Stimulated activated CD4-positive, alpha-beta T cell treated with anti-CD3 and anti-CD28 coated beads, Interleukin-1b, Interleukin-23, amount 100 ng/mL, for 4 hours (primary cell): ENCODE measurements around the gene VRK1.

Experiments
- DNase-seq, 2 donors: peaks; one replicate each; pipeline ENCODE4 v3.0.0-alpha.2; 2020; ENCODE audit warnings: low read depth in 2 of 2

The VRK1 gene

DNA sequence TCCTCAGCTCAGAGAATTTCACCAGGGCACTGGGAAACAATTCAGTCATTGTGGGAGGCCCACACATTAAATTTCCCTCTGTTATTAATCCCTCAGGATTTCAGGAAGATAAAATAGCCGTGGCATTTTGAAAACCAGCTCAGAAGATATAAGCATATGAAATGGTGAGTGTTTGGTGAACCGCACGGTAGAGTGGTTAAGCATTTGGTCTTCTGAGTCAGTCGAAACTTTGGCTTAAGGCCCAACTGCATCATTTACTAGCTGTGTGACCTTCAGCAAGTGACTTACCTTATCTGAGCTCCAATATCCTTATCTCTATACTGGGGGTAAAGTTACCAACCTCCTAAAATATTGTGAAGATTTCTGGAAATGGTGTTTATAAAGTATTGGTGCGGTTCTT lies 5.2 kb upstream of the VRK1 start:
- DNase-seq = no peak

DNA sequence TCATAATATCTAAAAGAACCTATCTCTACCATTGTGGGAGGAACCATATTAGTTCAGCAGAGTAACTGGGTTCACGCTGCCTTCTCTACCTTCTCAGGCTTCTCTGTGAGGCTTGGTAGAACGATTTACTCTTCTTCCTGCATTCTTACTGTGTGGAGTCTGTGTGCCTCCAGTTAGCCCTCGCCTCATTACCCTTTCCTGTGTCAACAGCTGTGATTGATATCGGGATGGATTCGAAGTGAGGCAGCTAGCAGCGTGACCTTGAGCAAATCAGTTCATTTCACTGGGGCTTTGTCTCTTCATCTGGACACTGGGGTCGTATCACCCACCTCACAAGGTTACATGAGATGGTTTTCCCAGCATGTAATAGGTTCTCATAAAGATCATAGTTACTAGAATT lies 4.6 kb upstream of the VRK1 start:
- no peak for DNase-seq

GRCh38 chr14:96793547-96793946 lies 3.6 kb upstream of the VRK1 start:
- no peak for DNase-seq

DNA sequence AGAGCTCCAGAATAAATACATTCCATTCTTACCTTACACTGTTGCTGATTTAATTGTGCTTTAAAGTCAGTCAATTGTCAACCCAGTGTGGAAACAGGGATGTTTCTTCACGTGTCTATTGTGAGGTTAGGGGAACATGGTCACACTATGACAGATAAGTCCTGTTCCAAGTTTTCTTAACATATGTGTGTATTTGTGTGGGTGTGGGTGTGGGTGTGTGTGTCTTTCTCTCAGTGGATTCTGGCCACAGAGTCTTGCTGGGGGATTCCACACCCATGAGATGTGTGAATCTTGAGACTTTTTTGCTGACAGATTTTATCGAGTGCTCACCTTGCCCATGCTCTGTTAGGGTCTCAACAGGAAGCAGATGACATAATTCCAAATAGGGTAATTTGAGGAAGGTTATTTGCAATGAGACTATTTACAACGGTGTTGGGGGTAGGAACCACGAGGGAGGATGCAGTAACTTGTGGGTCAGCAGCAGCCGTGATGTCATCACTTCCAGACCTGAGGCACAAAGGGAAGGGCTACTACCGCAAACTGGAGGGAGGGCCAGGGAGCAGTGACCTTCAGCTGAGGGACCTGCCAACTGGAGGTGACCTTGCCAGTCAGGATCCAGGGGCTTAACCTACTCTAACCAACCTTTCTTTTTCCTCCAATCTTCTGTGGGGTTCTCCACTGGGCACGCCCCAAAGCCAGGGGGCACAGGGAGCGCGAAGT lies 1.9 kb upstream of the VRK1 start:
- no peak for DNase-seq

DNA sequence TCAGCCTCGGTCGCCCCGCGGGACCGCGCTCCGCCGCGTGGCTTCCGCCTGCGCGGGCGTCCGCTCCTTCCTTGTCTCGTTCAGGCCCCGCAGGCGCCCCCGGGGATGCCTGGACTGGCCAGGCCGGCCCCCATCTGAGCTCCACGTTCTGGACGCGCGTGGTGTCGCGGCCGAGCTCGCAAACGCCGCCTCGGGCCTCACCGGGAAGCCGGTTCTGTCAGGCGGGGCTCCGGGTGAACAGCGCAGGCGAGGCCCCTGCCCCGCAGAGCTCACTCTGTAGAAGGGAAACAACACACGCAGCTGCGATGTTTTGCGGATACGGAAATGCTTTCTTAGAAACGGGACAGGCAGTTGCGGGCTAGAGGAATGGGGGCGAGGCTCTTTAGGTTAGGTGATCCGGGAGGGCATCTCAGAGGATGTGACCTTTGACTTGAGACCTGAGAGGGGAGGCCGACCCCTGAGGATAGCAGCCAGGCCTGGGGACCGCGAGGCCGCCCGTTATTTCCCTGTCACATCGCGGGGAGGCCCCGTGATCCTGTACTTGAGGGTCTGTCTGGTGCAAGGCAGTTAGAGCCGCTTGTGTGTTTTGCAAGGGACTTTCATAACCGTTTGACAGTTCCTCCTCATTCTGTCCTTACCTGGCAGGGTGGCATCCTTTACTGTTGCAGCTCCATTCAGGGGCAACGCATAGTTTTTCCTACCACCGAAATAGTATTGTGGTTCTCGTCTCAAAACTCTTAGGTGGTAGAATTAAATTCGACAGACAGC lies 584 bp downstream of the VRK1 start:
- DNase-seq = peak in 1 of 2 donors; percentile 0

GRCh38 chr14:96798956-96799355 lies 1.8 kb downstream of the VRK1 start:
- no peak for DNase-seq

- DNase-seq = no peak
Observed at GRCh38 chr14:96799489-96800054, 2.4 kb downstream of the VRK1 start.

DNA sequence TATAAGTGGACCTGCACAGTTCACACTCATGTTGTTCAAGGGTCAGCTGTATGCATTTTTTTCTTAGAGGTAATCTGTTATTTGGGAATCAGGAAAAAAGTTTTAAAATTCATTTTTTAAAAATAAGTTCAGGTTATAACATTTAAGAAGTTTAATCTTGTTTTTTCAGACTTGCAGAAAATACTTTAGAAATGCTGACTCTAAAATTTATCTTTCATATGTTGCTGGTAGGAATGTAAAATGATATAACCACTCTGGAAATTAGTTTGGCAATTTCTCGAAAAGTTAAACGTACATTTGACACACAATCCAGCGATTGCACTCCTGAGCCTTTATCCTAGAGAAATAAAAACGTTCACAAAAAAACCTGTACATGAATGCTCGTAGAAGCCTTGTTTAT lies 4.7 kb downstream of the VRK1 start:
- DNase-seq = no peak

GRCh38 chr14:96802963-96803362 lies 5.8 kb downstream of the VRK1 start:
- no peak for DNase-seq

- DNase-seq = no peak
Observed at GRCh38 chr14:96803958-96804357, 6.8 kb downstream of the VRK1 start.

DNA sequence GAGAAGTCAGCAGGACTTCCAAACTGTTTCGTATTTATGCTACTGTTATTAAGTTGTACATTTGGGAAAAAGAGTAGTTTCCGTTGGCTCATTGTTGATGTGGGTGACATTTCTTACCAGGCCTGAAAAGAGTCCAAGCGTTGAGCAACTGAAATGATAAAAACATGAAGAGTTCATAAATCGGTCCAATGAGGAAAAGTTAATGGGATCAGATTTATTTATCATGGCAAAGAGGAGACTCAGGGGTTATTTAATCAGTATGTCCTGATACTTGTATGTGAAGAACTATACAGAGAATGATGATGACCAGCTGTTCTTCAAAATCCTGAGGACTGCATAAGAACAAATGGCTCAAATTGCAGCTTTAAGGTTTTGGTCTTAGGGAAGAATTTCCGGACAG lies 7.7 kb downstream of the VRK1 start:
- DNase-seq = no peak

GRCh38 chr14:96805956-96806355 lies 8.8 kb downstream of the VRK1 start:
- no peak for DNase-seq

GRCh38 chr14:96806836-96807235 lies 9.7 kb downstream of the VRK1 start:
- no peak for DNase-seq

DNA sequence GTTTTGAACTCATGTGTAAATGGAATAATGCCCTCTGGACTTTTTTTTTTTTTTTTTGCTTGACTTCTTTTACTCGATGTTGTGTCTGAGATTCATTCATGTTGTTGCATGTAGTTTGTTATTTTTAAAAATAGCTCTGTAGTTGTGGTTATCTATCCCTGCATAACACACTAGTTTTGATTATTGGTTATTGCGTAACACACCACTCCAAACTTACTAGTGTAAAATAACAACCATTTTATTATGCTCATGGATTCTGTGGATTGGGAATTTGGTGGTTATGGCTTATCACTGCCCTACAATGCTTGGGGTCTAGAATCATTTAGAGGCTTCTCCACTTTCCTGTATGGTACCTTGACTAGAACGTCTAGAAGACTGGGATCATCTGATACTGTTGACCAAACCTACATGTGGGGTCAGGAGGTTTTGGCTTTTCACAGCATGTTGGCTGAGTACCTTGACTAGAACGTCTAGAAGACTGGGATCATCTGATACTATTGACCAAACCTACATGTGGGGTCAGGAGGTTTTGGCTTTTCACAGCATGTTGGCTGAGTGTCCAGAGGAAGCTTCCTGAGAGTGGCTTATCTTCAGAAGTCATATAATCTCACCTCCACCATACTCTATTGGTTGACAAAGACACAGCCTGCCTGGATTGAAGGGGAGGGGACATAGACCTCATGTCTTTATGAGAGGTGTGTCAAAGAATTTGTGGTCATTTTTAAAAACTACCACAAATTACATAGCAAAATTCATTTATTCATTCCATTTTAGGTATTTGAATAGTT lies 11.6 kb downstream of the VRK1 start:
- DNase-seq = no peak

DNA sequence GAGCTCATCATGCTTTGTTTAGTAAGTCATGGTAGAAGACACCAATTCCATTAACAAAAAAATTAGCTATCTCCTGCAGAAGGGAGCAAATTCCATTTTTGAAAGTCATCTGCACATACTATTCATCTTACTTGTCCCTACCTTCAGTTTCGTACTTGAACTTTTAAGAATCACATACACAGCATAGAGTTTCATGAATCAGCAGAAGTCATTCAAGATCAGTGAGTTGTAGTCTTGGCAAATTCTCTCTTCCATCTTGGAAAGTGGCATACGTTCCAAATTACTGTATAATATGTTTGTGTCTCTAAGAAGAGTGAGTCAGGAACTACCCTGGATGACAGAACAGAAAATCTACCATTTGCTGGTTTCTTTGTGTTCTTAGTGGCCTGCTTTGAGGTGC lies 14.1 kb downstream of the VRK1 start:
- DNase-seq = no peak

GRCh38 chr14:96811985-96812667 lies 14.9 kb downstream of the VRK1 start:
- no peak for DNase-seq

DNA sequence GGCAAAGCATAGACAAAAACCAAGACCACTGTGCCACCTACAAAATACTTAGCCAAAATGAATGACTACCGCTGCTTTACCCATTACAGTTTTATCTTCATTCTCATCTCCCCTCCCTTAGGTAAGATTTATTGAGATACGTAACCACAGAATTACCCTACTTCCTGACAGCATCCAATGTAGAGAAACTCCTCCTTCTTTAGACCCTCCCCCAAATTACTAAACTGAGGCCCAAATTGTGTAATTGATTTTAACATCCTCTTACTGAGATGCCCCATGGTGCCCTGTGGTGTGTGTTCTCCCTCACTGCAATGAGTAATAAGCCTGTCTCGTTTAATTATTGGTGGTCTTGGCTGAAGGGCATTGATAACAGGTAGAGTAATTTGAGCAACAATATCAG lies 19.1 kb downstream of the VRK1 start:
- DNase-seq = no peak

DNA sequence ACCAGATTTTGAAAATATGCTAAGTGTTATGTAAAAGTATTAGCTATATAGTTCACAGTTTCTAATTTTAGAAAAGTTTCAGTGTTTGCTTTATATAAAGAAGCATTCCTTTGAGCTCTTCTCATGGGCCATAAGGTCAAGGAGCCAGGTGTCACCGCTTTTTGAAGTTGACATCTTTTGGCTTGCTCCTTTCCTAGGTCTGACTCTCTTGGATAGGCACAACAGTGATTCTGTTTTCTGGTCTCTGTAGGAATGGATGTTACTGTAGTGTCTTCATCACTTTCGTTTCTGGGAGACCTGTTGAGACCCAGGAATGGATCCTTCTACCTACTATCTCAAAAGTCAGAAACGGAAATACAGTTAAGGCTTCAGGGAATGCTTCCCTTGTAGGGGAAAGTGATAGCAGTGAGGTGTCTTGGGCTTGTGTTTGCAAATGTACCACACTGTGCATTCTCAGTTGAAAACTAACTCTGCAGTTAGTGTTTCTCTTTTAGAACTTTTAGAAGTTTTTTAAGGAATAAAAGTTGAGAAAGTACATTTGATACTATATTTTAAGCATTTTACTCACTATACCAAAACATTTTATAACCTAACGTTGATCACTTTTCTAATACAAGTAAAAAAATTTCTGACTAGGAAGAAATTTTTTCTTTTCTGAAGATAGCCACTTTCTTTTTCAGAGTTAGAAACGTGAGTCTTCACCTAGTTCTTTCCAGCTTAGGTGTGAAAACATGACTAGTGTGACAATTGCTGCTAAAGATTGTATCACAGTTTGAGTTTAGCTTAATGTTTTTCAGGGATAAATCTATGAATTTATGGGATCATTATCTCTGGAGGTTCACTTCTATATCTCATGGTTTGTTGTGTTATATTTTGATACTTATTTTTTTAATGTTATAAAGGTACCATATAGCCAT lies 20.8 kb downstream of the VRK1 start:
- no peak for DNase-seq

DNA sequence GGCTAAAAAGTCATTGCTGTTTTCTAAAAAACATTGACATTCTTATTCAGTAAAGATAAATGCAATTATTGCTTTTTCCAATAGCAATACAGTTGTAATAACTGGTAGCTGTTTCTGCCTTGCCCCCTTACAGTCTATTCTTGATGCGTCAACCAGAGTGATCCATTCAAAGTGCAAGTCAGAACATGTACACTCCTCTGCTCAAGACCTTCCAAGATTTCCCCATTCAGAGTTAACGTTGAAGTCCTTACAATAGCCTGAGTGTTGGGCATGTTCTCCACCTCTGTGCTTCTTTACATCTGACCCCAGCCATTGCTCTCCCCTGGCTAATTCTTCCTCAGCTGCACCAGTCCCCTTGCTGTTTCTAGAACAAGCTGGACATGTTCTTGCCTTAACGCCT lies 24.3 kb downstream of the VRK1 start:
- no peak for DNase-seq

- no peak for DNase-seq
Observed at GRCh38 chr14:96823652-96824051, 26.5 kb downstream of the VRK1 start.

GRCh38 chr14:96824283-96824682 lies 27.1 kb downstream of the VRK1 start:
- DNase-seq = no peak
